WTC11 (cell line): ENCODE results near the gene JMJD6. TPM values are rescaled to one million over a fixed set of nuclear protein-coding genes. Genes with fewer than 3 reads are reported as not detected.

Experiments used
- ATAC-seq: fragments of 200-7000 bp; cut with Tn5 transposase; 2 replicates; pipeline ENCODE4 v1.10.0; 2021; ENCODE audit warnings: mild to moderate bottlenecking, moderate library complexity
- CTCF ChIA-PET: fragments of 300-600 bp; sonication (Branson Sonifier 250); formaldehyde crosslinking; loops from one replicate; lab custom pipeline; 2021; ENCODE audit warnings: antibody characterized with exemption; lab: Charles Lee
- POLR2A ChIA-PET: fragments of 350-600 bp; sonication (Branson Sonifier 250); formaldehyde crosslinking; loops from one replicate; lab custom pipeline; 2021; ENCODE audit warnings: antibody characterized with exemption; lab: Charles Lee
- DNase-seq: peaks from one replicate; pipeline ENCODE4 v3.0.0; 2021; ENCODE audit warnings: low spot score
- H3K27ac Mint-ChIP-seq: 2 replicates; pipeline ENCODE4 v1.8.0; 2021; ENCODE audit warnings: mixed read lengths
- H3K27me3 Mint-ChIP-seq: 2 replicates; pipeline ENCODE4 v1.8.0; 2021; ENCODE audit warnings: low read depth, mild to moderate bottlenecking, moderate library complexity, mixed read lengths
- H3K36me3 Mint-ChIP-seq: 2 replicates; pipeline ENCODE4 v1.8.0; 2021; ENCODE audit warnings: mixed read lengths
- H3K4me1 Mint-ChIP-seq: 2 replicates; pipeline ENCODE4 v1.8.0; 2022; ENCODE audit warnings: mixed read lengths
- H3K4me3 Mint-ChIP-seq: 2 replicates; pipeline ENCODE4 v1.8.0; 2021; ENCODE audit warnings: mild to moderate bottlenecking, moderate library complexity, mixed read lengths
- H3K9me3 Mint-ChIP-seq: 2 replicates; pipeline ENCODE4 v1.8.0; 2021; ENCODE audit warnings: mixed read lengths
- AR ChIP-seq: fragments of 250-450 bp; sonication (Bioruptor Pico); IDR thresholded peaks from 2 replicates; pipeline ENCODE4 v1.9.0; 2021; ENCODE audit warnings: mild to moderate bottlenecking
- CBFB ChIP-seq: sonication (generic); formaldehyde crosslinking; IDR thresholded peaks from 2 replicates; pipeline ENCODE4 v1.8.1; 2022; ENCODE audit warnings: mild to moderate bottlenecking, low read depth, missing genetic modification reagents
- CTCF ChIP-seq: fragments of 200-600 bp; IDR thresholded peaks from 2 replicates; pipeline ENCODE4 v1.8.0; 2022; ENCODE audit warnings: antibody characterized with exemption
- E2F1 ChIP-seq: sonication (generic); formaldehyde crosslinking; IDR thresholded peaks from 2 replicates; pipeline ENCODE4 v1.8.0; 2022; ENCODE audit warnings: mild to moderate bottlenecking, missing genetic modification reagents
- EMX1 ChIP-seq: fragments of 250-450 bp; sonication (Bioruptor Pico); IDR thresholded peaks from 2 replicates; pipeline ENCODE4 v1.8.0; 2021; ENCODE audit warnings: mild to moderate bottlenecking
- ETV6 ChIP-seq: sonication (generic); formaldehyde crosslinking; IDR thresholded peaks from 2 replicates; pipeline ENCODE4 v1.8.1; 2022; ENCODE audit warnings: mild to moderate bottlenecking, missing genetic modification reagents
- IRF2 ChIP-seq: sonication (generic); formaldehyde crosslinking; IDR thresholded peaks from 2 replicates; pipeline ENCODE4 v1.8.0; 2022; ENCODE audit warnings: low read depth, missing genetic modification reagents, borderline replicate concordance
- JAZF1 ChIP-seq: fragments of 250-450 bp; sonication (Bioruptor Pico); IDR thresholded peaks from 2 replicates; pipeline ENCODE4 v1.9.0; 2021; ENCODE audit warnings: moderate library complexity, mild to moderate bottlenecking, inconsistent platforms
- PREB ChIP-seq: sonication (generic); formaldehyde crosslinking; IDR thresholded peaks from 2 replicates; pipeline ENCODE4 v1.8.1; 2022; ENCODE audit warnings: mild to moderate bottlenecking, missing genetic modification reagents, moderate library complexity, borderline replicate concordance
- PRRX2 ChIP-seq: fragments of 250-450 bp; sonication (Bioruptor Pico); IDR thresholded peaks from 2 replicates; pipeline ENCODE4 v1.8.0; 2021; ENCODE audit warnings: mild to moderate bottlenecking
- SMAD3 ChIP-seq: sonication (generic); formaldehyde crosslinking; IDR thresholded peaks from 2 replicates; pipeline ENCODE4 v1.8.0; 2022; ENCODE audit warnings: missing genetic modification reagents, mild to moderate bottlenecking, borderline replicate concordance
- SP1 ChIP-seq: sonication (generic); formaldehyde crosslinking; conservative IDR thresholded peaks from 2 replicates; pipeline ENCODE4 v1.8.1; 2022; ENCODE audit warnings: missing genetic modification reagents
- ZNF138 ChIP-seq: sonication (generic); formaldehyde crosslinking; conservative IDR thresholded peaks from 2 replicates; pipeline ENCODE4 v1.8.1; 2022; ENCODE audit warnings: mild to moderate bottlenecking, moderate library complexity, missing genetic modification reagents
- ZNF263 ChIP-seq: sonication (generic); formaldehyde crosslinking; IDR thresholded peaks from 2 replicates; pipeline ENCODE4 v1.8.1; 2022; ENCODE audit warnings: low read depth, mild to moderate bottlenecking, moderate library complexity, missing genetic modification reagents
- ZNF416 ChIP-seq: fragments of 250-450 bp; sonication (Bioruptor Pico); IDR thresholded peaks from 2 replicates; pipeline ENCODE4 v1.9.0; 2021; ENCODE audit warnings: mild to moderate bottlenecking, inconsistent platforms
- total RNA-seq: library from RNA; stranded (reverse); gene quantifications from 3 replicates; pipeline ENCODE4 v1.2.3, GENCODE V29; 2021

The JMJD6 gene
- total RNA-seq, 1 experiment from 2014 or later, result 21.6 TPM

- H3K9me3 Mint-ChIP-seq, result no peaks in the 10 kb centered on the region
- ATAC-seq (peak; percentile 86), DNase-seq (peak; percentile 84)
- no peak for TF ChIP-seq CBFB (CRISPR knock-in tag)
- TF ChIP-seq ZNF138 (CRISPR knock-in tag), result 0 out of 2 replicates have a peak, but pooled peaks have one; percentile 39
- TF ChIP-seq CTCF, result peak; percentile 37; the same call in 1 of the 2 replicates
- no peak for TF ChIP-seq PREB (CRISPR knock-in tag)
- TF ChIP-seq, all 79 proteins: peak for 2
- CTCF ChIA-PET, result interaction anchor here (0.6 to 4.2 kb wide), 45 partner anchors 9 to 585 kb away, joined by 3 to 52 read pairs (median 4); partner anchors contain the start of genes JMJD6, METTL23, MFSD11 and MGAT5B
- POLR2A ChIA-PET, result interaction anchor here (0.6 to 1.1 kb wide), 3 partner anchors 37 to 261 kb away, joined by 3 to 5 read pairs (median 5); no protein-coding TSS in a partner anchor
- Mint-ChIP-seq H3K4me1 (peaks cover 34% of the 10 kb centered on the region), H3K36me3 (peaks cover 3% of the 10 kb centered on the region; the same call in 1 of the 2 replicates), H3K27ac (no peak overlapping the region), H3K4me3 (peak overlapping the region; percentile 74), H3K27me3 (peaks cover 15% of the 10 kb centered on the region)
These were observed 18.2 kb downstream of the JMJD6 start for GRCh38 chr17:76707985-76708807.

- Mint-ChIP-seq H3K27ac (no peak overlapping the region), H3K9me3 (no peaks in the 10 kb centered on the region), H3K36me3 (peaks cover 3% of the 10 kb centered on the region; the same call in 1 of the 2 replicates), H3K4me1 (peaks cover 37% of the 10 kb centered on the region), H3K4me3 (no peak overlapping the region), H3K27me3 (peaks cover 15% of the 10 kb centered on the region)
- ChIA-PET CTCF (interaction anchor here (4.2 kb wide), 1 partner anchor 25 kb away, joined by 52 read pairs; no protein-coding TSS in a partner anchor), POLR2A (no interaction called here)
- DNase-seq (no peak), ATAC-seq (no peak)
- TF ChIP-seq ZNF416 (CRISPR knock-in tag) (no peak), PRRX2 (CRISPR knock-in tag) (no peak), IRF2 (CRISPR knock-in tag) (no peak), JAZF1 (CRISPR knock-in tag) (no peak), ZNF263 (CRISPR knock-in tag) (no peak), AR (CRISPR knock-in tag) (no peak), ETV6 (no peak), EMX1 (no peak), SMAD3 (CRISPR knock-in tag) (no peak), SP1 (CRISPR knock-in tag) (no peak), E2F1 (CRISPR knock-in tag) (no peak)
These were observed 19.6 kb downstream of the JMJD6 start for GRCh38 chr17:76706817-76707216.
